ENCODE data around the gene DNMT1.
"Not testable (repeated sequence)": the region's sequence is repeated elsewhere in the genome, so short reads cannot be mapped to it uniquely, and the experiment has no call there.

The DNMT1 gene

DNA sequence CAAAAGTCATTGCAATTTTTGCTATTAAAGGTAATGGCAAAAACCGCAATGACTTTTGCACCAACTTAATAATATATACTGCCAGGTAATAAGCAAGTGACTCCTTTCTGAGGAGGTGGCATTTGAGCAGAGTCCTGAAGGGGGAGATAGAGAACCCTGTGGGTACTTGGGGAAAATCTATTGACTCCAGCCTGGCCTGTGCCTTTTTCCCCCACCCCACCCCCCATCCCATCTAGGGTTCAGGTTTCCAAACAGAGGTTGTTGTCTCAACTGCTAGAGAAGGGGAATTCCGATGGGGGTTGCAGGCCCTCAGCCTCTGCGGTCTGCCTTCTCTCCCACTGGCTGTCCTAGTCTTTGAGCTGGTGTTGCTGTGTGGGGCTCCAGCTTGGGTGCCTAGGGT is 24.9 kb upstream of the DNMT1 start:
- Histone ChIP-seq H3K4me3 (ENCODE audit: low read depth in 1 of 2, low read length in 2 of 2) (no peak overlapping the region), H3K9ac (ENCODE audit: low read length) (no peak overlapping the region), H3K27me3 (ENCODE audit: control insufficient read depth in 1 of 2, insufficient read depth in 2 of 2, low read length in 2 of 2) (no peaks in the 10 kb centered on the region), H3K9me3 (ENCODE audit: low read length) (no peaks in the 10 kb centered on the region), H3K27ac (ENCODE audit: low read depth, low read length) (no peak overlapping the region), H3K4me1 (ENCODE audit: insufficient read depth, low read length) (no peaks in the 10 kb centered on the region), H3K36me3 (ENCODE audit: insufficient read depth, low read length) (peaks cover 7% of the 10 kb centered on the region)

DNA sequence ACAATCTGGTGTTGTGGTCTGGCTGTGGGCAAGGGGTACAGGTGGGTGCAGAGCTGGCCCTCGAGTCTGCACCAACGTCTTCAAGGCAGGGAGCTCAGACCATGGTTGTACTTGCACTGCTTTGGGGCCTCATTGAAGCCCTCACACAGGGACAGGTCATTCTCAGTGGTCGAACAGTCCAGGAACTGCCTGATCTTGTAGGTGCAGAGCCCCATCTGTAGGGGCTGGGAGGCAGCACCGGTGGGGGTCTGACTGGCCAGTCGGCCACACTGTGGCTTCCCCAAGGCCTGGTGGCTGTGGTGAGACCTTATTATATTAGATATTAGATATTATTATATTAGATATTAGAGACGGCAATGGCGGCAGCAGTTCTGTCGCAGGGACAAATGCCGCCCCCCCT is 22.3 kb upstream of the DNMT1 start:
- Histone ChIP-seq H3K4me3 (ENCODE audit: low read depth in 1 of 2, low read length in 2 of 2) (no peak overlapping the region), H3K4me1 (ENCODE audit: insufficient read depth, low read length) (no peaks in the 10 kb centered on the region)

DNA sequence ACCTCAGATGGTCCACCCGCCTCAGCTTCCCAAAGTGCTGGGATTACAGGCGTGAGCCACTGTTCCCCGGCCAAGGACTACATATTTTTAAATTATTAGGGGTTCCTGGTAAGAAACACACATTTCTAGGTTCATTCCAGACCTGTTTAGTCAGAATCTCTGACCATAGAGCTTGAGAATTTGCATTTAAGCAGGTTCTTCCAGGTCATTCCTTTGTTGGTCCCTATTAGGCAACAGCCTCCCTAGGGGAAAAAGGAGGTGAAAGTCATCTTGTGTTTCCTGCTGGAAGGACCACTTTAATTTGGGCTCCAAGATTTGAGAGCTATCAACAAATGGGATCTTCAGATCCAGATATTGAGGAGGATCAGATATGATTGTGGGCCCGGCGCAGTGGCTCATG is 20.0 kb upstream of the DNMT1 start:
- Histone ChIP-seq H3K4me1 (ENCODE audit: insufficient read depth, low read length) (no peaks in the 10 kb centered on the region), H3K4me3 (ENCODE audit: low read depth in 1 of 2, low read length in 2 of 2) (no peak overlapping the region), H3K27me3 (ENCODE audit: control insufficient read depth in 1 of 2, insufficient read depth in 2 of 2, low read length in 2 of 2) (no peaks in the 10 kb centered on the region), H3K9ac (ENCODE audit: low read length) (no peak overlapping the region), H3K27ac (ENCODE audit: low read depth, low read length) (no peak overlapping the region), H3K9me3 (ENCODE audit: low read length) (no peaks in the 10 kb centered on the region), H3K36me3 (ENCODE audit: insufficient read depth, low read length) (no peaks in the 10 kb centered on the region)

More for the DNA sequence above, 22.3 kb upstream of the DNMT1 start:
- H3K27me3 ChIP-seq (ENCODE audit: control insufficient read depth in 1 of 2, insufficient read depth in 2 of 2, low read length in 2 of 2), result no peaks in the 10 kb centered on the region
- no peak overlapping the region for H3K9ac ChIP-seq (ENCODE audit: low read length)
- H3K27ac ChIP-seq (ENCODE audit: low read depth, low read length), result no peak overlapping the region
- H3K36me3 ChIP-seq (ENCODE audit: insufficient read depth, low read length), result no peaks in the 10 kb centered on the region
- H3K9me3 ChIP-seq (ENCODE audit: low read length), result no peaks in the 10 kb centered on the region

DNA sequence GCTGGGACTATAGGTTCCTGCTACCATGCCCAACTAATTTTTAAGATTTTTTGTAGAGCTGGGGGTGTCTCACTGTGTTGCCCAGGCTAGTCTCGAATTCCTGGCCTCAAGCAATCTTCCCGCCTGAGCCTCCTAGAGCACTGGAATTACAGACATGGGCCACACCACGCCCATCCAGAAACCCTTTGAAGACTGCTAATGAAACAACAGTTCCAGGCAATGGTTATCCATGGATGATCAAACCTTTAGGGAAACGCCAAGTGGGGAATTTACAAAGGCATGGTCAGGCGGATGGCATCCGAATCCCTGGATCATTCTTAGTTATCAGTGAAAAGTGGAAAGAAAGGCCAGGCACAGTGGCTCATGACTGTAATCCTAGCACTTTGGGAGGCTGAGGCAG is 16.9 kb upstream of the DNMT1 start:
- H3K4me3 ChIP-seq (ENCODE audit: low read depth in 1 of 2, low read length in 2 of 2), result no peak overlapping the region
- H3K9ac ChIP-seq (ENCODE audit: low read length), result no peak overlapping the region
- no peaks in the 10 kb centered on the region for H3K36me3 ChIP-seq (ENCODE audit: insufficient read depth, low read length)
- H3K4me1 ChIP-seq (ENCODE audit: insufficient read depth, low read length), result no peaks in the 10 kb centered on the region
- H3K27ac ChIP-seq (ENCODE audit: low read depth, low read length), result no peak overlapping the region
- H3K27me3 ChIP-seq (ENCODE audit: control insufficient read depth in 1 of 2, insufficient read depth in 2 of 2, low read length in 2 of 2), result no peaks in the 10 kb centered on the region
- no peaks in the 10 kb centered on the region for H3K9me3 ChIP-seq (ENCODE audit: low read length)

DNA sequence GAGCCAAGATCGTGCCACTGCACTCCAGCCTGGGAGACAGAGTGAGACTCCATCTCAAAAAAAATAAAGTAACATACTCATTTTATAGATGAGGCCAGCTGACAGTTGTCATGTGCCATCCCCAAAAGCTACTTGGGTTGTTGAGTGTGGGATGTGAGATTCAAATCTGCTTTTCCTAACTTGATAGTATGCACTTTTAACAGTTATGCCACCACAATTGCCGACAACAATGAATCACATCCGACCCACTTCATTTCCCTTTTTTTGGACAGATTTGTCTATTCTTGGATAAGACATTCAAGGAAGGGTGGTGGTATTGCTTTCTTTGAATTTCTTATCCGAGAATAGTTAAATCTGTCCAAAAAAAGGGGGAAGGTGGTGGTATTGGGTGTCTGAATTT is 16.3 kb upstream of the DNMT1 start:
- H3K27ac ChIP-seq (ENCODE audit: low read depth, low read length), result no peak overlapping the region
- no peaks in the 10 kb centered on the region for H3K9me3 ChIP-seq (ENCODE audit: low read length)
- no peak overlapping the region for H3K9ac ChIP-seq (ENCODE audit: low read length)
- no peak overlapping the region for H3K4me3 ChIP-seq (ENCODE audit: low read depth in 1 of 2, low read length in 2 of 2)
- H3K27me3 ChIP-seq (ENCODE audit: control insufficient read depth in 1 of 2, insufficient read depth in 2 of 2, low read length in 2 of 2), result no peaks in the 10 kb centered on the region
- H3K4me1 ChIP-seq (ENCODE audit: insufficient read depth, low read length), result no peaks in the 10 kb centered on the region
- no peaks in the 10 kb centered on the region for H3K36me3 ChIP-seq (ENCODE audit: insufficient read depth, low read length)

DNA sequence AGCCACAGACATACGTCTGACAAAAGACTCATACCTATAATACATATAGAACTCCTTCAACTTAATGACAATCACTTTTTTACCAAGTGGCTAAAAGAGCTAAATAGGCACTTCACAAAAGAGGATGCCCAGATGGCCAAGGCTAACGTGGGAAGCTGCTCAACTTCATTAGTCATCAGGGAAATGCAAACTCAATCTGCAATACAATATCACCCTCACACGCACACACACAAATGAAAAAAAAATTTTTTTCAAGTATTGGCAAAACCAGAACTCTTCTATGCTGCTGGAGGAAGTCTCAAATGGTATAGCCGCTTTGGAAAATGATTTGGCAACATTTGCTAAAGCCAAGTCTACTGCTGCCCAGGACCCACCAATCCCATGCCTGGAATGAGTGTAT is 14.6 kb upstream of the DNMT1 start:
- no peak overlapping the region for H3K27ac ChIP-seq (ENCODE audit: low read depth, low read length)
- H3K4me1 ChIP-seq (ENCODE audit: insufficient read depth, low read length), result no peaks in the 10 kb centered on the region
- H3K9me3 ChIP-seq (ENCODE audit: low read length), result no peaks in the 10 kb centered on the region
- H3K4me3 ChIP-seq (ENCODE audit: low read depth in 1 of 2, low read length in 2 of 2), result no peak overlapping the region
- H3K27me3 ChIP-seq (ENCODE audit: control insufficient read depth in 1 of 2, insufficient read depth in 2 of 2, low read length in 2 of 2), result no peaks in the 10 kb centered on the region
- H3K36me3 ChIP-seq (ENCODE audit: insufficient read depth, low read length), result no peaks in the 10 kb centered on the region
- H3K9ac ChIP-seq (ENCODE audit: low read length), result no peak overlapping the region

DNA sequence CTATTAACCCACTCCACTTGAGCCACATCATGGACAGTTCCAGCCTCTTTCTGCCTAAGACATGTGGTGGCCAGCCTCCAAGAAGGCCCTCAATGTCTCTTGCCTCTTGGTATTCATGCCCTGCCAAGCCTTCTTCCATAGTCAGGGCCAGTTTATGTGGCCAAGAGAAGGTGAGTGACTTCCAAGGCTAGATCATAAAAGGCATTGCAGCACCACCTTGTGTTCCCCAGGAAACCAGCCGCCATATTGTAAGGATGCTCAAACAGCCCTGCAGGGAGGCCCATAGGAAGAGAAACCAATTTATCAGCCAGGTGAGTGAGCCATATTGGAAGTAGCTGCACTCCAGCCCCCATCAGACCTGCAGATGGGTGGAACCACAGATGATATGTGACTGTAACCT is 12.3 kb upstream of the DNMT1 start:
- Histone ChIP-seq H3K36me3 (ENCODE audit: insufficient read depth, low read length) (no peaks in the 10 kb centered on the region), H3K4me3 (ENCODE audit: low read depth in 1 of 2, low read length in 2 of 2) (no peak overlapping the region), H3K27ac (ENCODE audit: low read depth, low read length) (no peak overlapping the region), H3K27me3 (ENCODE audit: control insufficient read depth in 1 of 2, insufficient read depth in 2 of 2, low read length in 2 of 2) (no peaks in the 10 kb centered on the region), H3K9ac (ENCODE audit: low read length) (no peak overlapping the region), H3K4me1 (ENCODE audit: insufficient read depth, low read length) (no peaks in the 10 kb centered on the region), H3K9me3 (ENCODE audit: low read length) (no peaks in the 10 kb centered on the region)

DNA sequence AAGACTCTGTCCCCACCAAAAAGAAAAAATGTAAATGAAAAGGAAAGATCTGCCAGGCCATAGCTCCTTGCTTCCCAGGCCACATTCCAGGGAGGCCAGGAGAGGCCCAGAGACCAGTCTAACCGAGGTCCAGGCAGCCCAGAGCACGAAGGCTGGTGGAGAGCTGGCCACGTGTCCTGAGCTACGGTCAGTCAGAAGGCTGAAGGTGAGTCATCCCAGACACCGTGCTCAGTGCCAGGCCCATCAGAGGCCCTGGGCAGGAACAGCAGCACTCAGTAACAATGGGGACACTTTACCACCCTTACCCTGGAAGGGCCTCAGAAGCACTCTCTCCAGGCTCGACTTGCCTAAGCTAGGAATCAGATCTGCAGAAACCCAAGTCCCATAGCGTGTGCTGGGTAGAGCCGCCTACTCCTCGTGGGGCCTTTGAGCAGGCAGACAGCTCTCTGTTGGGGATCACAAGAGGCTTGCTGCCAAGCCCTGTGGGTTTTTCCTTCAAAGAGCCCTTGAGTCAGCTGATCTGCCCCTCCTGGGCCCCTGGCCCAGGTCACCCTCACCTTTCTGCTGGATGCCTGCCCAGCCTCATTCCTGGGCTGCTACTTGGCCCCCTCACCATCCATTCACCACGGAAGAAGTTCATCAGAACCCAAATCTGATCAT is 11.6 kb upstream of the DNMT1 start:
- Histone ChIP-seq H3K4me3 (ENCODE audit: low read depth in 1 of 2, low read length in 2 of 2) (no peak overlapping the region), H3K4me1 (ENCODE audit: insufficient read depth, low read length) (no peaks in the 10 kb centered on the region), H3K27me3 (ENCODE audit: control insufficient read depth in 1 of 2, insufficient read depth in 2 of 2, low read length in 2 of 2) (no peaks in the 10 kb centered on the region), H3K27ac (ENCODE audit: low read depth, low read length) (no peak overlapping the region), H3K36me3 (ENCODE audit: insufficient read depth, low read length) (no peaks in the 10 kb centered on the region), H3K9me3 (ENCODE audit: low read length) (no peaks in the 10 kb centered on the region), H3K9ac (ENCODE audit: low read length) (no peak overlapping the region)

DNA sequence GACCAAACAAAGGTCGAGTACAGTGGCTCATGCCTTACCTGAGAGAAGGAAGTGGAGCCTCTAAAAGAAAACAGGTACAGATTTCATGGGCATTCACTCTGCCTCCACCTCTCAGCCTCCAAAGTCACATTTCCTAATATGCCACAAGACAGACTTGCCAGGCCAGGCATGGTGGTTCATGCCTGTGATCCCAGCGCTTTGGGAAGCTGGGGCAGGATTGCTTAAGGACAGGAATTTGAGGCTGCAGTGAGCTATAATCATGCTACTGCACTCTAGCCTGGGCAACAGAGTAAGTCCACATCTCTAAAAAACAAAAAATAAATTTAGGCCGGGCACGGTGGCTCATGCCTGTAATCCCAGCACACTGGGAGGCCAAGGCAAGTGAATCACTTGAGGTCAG is 10.9 kb upstream of the DNMT1 start:
- no peaks in the 10 kb centered on the region for H3K4me1 ChIP-seq (ENCODE audit: insufficient read depth, low read length)
- H3K9ac ChIP-seq (ENCODE audit: low read length), result no peak overlapping the region
- H3K36me3 ChIP-seq (ENCODE audit: insufficient read depth, low read length), result no peaks in the 10 kb centered on the region
- no peaks in the 10 kb centered on the region for H3K27me3 ChIP-seq (ENCODE audit: control insufficient read depth in 1 of 2, insufficient read depth in 2 of 2, low read length in 2 of 2)
- H3K9me3 ChIP-seq (ENCODE audit: low read length), result no peaks in the 10 kb centered on the region
- no peak overlapping the region for H3K4me3 ChIP-seq (ENCODE audit: low read depth in 1 of 2, low read length in 2 of 2)
- no peak overlapping the region for H3K27ac ChIP-seq (ENCODE audit: low read depth, low read length)

DNA sequence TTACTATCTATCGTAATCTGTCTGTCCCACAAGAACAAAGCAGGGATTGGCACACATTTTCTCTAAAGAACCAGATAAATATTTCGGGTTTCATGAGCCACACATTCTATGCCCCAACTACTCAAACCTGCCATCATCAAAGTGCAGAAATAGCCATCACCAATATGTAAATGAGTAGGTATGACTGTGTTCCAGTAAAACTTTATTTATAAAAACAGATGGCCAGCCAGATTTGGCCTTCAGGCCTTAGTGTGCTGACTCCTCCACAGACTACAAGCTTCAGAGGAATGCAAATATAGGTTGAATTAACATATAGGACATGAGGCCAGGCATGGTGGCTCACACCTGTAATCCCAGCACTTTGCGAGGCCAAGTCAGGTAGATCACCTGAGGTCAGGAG is 8.9 kb upstream of the DNMT1 start:
- no peak overlapping the region for H3K4me3 ChIP-seq (ENCODE audit: low read depth in 1 of 2, low read length in 2 of 2)
- H3K27me3 ChIP-seq (ENCODE audit: control insufficient read depth in 1 of 2, insufficient read depth in 2 of 2, low read length in 2 of 2), result no peaks in the 10 kb centered on the region
- H3K9ac ChIP-seq (ENCODE audit: low read length), result no peak overlapping the region
- H3K27ac ChIP-seq (ENCODE audit: low read depth, low read length), result no peak overlapping the region
- H3K36me3 ChIP-seq (ENCODE audit: insufficient read depth, low read length), result no peaks in the 10 kb centered on the region
- H3K4me1 ChIP-seq (ENCODE audit: insufficient read depth, low read length), result no peaks in the 10 kb centered on the region
- H3K9me3 ChIP-seq (ENCODE audit: low read length), result no peaks in the 10 kb centered on the region

DNA sequence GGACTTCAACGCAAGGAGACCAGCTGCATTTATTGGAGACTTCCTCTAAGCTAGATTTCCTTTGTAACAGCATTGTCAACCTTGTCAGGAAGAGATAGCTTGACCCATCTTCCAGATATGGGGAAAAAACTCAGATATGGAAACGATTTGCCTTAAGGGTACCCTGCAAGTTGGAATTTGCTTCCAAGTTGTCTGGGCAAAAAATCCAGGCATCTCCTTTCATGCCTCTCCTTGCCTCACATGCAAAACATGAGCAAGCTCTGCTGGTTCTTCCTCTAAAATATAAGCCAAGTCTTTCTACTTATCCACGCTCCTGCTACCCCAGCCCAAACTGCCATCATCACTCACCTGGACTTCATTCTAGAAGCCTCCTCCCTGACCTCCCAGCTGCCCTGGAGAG is 6.4 kb upstream of the DNMT1 start:
- Histone ChIP-seq H3K9me3 (ENCODE audit: low read length) (no peaks in the 10 kb centered on the region), H3K27me3 (ENCODE audit: control insufficient read depth in 1 of 2, insufficient read depth in 2 of 2, low read length in 2 of 2) (no peaks in the 10 kb centered on the region), H3K4me3 (ENCODE audit: low read depth in 1 of 2, low read length in 2 of 2) (no peak overlapping the region), H3K9ac (ENCODE audit: low read length) (no peak overlapping the region), H3K27ac (ENCODE audit: low read depth, low read length) (no peak overlapping the region), H3K36me3 (ENCODE audit: insufficient read depth, low read length) (no peaks in the 10 kb centered on the region), H3K4me1 (ENCODE audit: insufficient read depth, low read length) (no peaks in the 10 kb centered on the region)

DNA sequence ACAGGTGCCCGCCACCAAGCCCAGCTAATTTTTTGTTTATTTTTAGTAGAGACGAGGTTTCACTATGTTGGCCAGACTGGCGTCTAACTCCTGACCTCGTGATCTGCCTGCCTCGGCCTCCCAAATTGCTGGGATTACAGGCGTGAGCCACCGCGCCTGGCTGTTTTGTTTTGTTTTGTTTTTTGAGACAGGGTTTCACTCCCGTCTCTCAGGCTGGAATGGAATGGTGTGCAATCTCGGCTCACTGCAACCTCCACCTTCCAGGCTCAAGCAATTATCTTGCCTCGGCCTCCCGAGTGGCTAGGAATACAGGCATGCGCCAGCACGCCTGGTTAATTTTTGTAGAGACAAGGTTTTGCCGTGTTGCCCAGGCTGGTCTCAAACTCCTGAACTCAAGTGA is 5.3 kb upstream of the DNMT1 start:
- H3K9me3 ChIP-seq (ENCODE audit: low read length); H3K27ac ChIP-seq (ENCODE audit: low read depth, low read length); H3K4me1 ChIP-seq (ENCODE audit: insufficient read depth, low read length); H3K4me3 ChIP-seq (ENCODE audit: low read depth in 1 of 2, low read length in 2 of 2); H3K9ac ChIP-seq (ENCODE audit: low read length); H3K27me3 ChIP-seq (ENCODE audit: control insufficient read depth in 1 of 2, insufficient read depth in 2 of 2, low read length in 2 of 2); H3K36me3 ChIP-seq (ENCODE audit: insufficient read depth, low read length): not testable (repeated sequence)
